Vagina (tissue), 2 donors: ENCODE data around the gene DDOST. TPM values are rescaled to one million over a fixed set of nuclear protein-coding genes. Genes with fewer than 3 reads are reported as not detected.

ENCODE experiments used
- DNase-seq, 2 donors: peaks; one replicate each; pipeline ENCODE4 v3.0.0-alpha.2; 2017; ENCODE audit errors: extremely low spot score in 2 of 2
- H3K27ac ChIP-seq: fragments of 200-600 bp; sonication (generic); one replicate; pipeline ENCODE4 v1.5.1; 2019
- H3K27me3 ChIP-seq: fragments of 200-600 bp; sonication (generic); one replicate; pipeline ENCODE4 v1.5.1; 2019
- H3K36me3 ChIP-seq, 2 donors: fragments of 200-600 bp; sonication (generic); one replicate each; pipeline ENCODE4 v1.5.1; 2017 to 2019
- H3K4me1 ChIP-seq: fragments of 200-600 bp; sonication (generic); one replicate; pipeline ENCODE4 v1.5.1; 2019
- H3K4me3 ChIP-seq, 2 donors: fragments of 200-600 bp; sonication (generic); 1 replicate in 1 of 2; 2 replicates in 1 of 2; pipeline ENCODE4 v1.5.1; 2016 to 2019
- H3K9me3 ChIP-seq: fragments of 200-600 bp; sonication (generic); one replicate; pipeline ENCODE4 v1.5.1; 2019
- POLR2A ChIP-seq, 2 donors: fragments of 450-650 bp; IDR thresholded peaks; one replicate each; pipeline ENCODE4 v1.6.1; 2017; ENCODE audit warnings: antibody characterized with exemption in 2 of 2, mild to moderate bottlenecking in 2 of 2, moderate library complexity in 2 of 2
- POLR2AphosphoS5 ChIP-seq, 2 donors: sonication (generic); formaldehyde crosslinking; IDR thresholded peaks; one replicate each; pipeline ENCODE4 v1.9.0; 2017; ENCODE audit warnings: antibody characterized with exemption in 2 of 2, mild to moderate bottlenecking in 2 of 2, low read depth in 1 of 2; ENCODE audit not compliant: insufficient read depth in 1 of 2
- intact Hi-C: fragments of 100-400 bp; cut with DNase I; formaldehyde crosslinking; loops from one replicate; pipeline ENCODE4 v1.15.1; 2023
- total RNA-seq: library from RNA; depleted of rRNA; stranded (reverse); fragments of >200 nt; gene quantifications from one replicate; pipeline ENCODE4 v1.2.3, GENCODE V29; 2016
- TF ChIP-seq, protein P1 (sequence below), 3 experiments: fragments of 450-650 bp in 2 of 3; fragments of 200-600 bp in 1 of 3; sonication (generic) in 1 of 3; IDR thresholded peaks; one replicate each; pipeline ENCODE4 v1.5.1; 2017 to 2019; ENCODE audit warnings: antibody characterized with exemption in 3 of 3, mild to moderate bottlenecking in 2 of 3, moderate library complexity in 2 of 3

The DDOST gene
- total RNA-seq, 1 donor from 2014 or later = 84.5 TPM

DNA sequence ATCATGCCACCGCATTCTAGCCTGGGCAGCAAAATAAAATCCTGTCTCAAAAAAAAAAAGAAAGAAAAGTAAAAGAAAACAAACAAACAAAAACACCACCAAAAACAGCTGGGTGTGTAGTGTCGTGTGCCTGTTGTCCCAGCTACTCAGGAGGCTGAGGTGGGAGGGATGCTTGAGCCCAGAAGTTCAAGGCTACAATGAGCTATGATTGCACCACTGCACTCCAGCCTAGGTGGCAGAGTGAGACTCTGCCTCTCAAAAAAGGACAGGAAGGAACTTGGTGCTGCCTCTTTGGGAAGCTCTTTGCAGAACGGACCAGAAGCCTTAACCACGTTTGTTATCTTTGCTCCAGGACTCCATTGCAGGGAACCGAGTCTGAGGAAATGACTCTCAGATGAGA lies 45.7 kb upstream of the DDOST start:
- no peak for DNase-seq
- Histone ChIP-seq H3K4me3 (no peak overlapping the region), H3K4me1 (no peaks in the 10 kb centered on the region), H3K9me3 (no peaks in the 10 kb centered on the region), H3K27me3 (no peaks in the 10 kb centered on the region), H3K27ac (no peak overlapping the region), H3K36me3 (no peaks in the 10 kb centered on the region)
- intact Hi-C loops = no loop called here
- TF ChIP-seq, protein P1, sequence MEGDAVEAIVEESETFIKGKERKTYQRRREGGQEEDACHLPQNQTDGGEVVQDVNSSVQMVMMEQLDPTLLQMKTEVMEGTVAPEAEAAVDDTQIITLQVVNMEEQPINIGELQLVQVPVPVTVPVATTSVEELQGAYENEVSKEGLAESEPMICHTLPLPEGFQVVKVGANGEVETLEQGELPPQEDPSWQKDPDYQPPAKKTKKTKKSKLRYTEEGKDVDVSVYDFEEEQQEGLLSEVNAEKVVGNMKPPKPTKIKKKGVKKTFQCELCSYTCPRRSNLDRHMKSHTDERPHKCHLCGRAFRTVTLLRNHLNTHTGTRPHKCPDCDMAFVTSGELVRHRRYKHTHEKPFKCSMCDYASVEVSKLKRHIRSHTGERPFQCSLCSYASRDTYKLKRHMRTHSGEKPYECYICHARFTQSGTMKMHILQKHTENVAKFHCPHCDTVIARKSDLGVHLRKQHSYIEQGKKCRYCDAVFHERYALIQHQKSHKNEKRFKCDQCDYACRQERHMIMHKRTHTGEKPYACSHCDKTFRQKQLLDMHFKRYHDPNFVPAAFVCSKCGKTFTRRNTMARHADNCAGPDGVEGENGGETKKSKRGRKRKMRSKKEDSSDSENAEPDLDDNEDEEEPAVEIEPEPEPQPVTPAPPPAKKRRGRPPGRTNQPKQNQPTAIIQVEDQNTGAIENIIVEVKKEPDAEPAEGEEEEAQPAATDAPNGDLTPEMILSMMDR (IDR thresholded peaks at IDR 0.05) = no peak
- TF ChIP-seq POLR2AphosphoS5 (IDR thresholded peaks at IDR 0.05; ENCODE audit: insufficient read depth in 1 of 2, low read depth in 1 of 2) = no peak
- no peak for TF ChIP-seq POLR2A (IDR thresholded peaks at IDR 0.05)

DNA sequence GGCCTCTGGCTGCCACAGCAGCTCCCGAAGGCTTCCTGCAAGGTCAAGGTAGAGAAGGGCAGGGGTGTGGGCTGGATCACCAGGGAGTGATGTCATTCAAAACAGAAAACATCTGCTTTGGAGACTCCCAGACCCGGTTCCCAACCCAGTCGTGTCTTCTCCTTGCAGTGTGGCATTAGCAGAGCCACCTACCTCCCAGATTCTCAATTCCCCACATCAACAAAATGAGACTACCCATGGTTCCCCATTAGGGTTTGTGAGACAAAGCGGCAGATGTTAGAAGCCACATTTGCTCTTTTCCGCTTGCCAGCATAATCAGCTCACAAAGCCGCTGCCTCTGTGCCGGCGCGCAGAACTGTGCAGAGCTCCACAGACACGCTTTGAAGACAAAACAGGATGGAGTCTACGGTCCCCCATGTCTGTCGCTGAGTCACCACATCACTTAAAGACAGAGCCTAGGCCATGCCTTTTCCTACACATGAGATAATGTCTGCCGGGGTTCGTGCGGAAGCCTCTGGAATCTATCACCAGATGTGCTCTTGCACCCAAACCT lies 44.1 kb upstream of the DDOST start:
- H3K9me3 ChIP-seq = no peaks in the 10 kb centered on the region
- H3K27me3 ChIP-seq = no peaks in the 10 kb centered on the region
- H3K27ac ChIP-seq = no peak overlapping the region
- H3K4me1 ChIP-seq = no peaks in the 10 kb centered on the region
- H3K36me3 ChIP-seq = no peaks in the 10 kb centered on the region
- H3K4me3 ChIP-seq = no peak overlapping the region
- intact Hi-C loops = no loop called here
- no peak for TF ChIP-seq POLR2A (IDR thresholded peaks at IDR 0.05)
- no peak for TF ChIP-seq POLR2AphosphoS5 (IDR thresholded peaks at IDR 0.05; ENCODE audit: insufficient read depth in 1 of 2, low read depth in 1 of 2)
- TF ChIP-seq, protein P1 (IDR thresholded peaks at IDR 0.05) = no peak
- DNase-seq = no peak

DNA sequence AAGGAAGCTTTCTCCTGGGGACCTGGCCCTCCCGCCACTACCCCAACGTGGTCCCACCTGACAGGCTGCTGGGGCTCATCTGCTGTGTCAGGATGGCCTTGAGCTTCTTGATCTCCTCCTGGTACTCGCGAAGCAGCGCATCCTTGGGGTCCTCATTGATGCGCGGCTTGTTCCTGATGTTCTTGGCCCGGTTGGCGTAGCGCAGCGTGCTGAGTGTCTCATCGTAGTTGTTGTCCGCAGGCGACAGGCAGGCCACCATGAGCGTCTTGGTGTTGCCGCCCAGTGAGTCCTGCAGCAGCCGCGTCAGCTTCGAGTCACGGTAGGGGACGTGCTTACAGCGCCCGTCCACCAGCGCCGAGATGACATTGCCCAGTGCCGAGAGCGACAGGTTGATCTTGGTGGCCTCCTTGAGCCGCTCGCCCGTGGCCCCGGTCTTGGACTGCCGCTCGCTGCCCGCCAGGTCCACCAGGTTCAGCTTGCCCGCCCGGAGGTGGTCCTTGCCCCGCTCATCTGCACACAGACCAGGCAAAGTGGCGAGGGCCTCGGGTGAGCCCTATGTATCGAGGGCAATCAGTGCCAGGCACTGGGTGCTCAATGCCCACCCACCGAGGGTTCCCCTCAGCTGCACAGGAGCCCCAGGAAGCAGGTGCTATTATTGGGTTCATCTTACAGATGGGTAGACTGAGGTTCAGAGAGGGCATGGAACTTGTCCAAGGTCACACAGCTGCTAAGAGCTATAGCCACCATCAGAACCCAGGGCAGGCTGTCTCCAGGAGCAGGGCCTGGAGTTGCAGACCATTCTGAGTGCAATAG lies 43.4 kb upstream of the DDOST start:
- no peaks in the 10 kb centered on the region for H3K4me1 ChIP-seq
- no peak overlapping the region for H3K4me3 ChIP-seq
- H3K9me3 ChIP-seq = no peaks in the 10 kb centered on the region
- TF ChIP-seq POLR2A (IDR thresholded peaks at IDR 0.05) = no peak
- no peak for TF ChIP-seq POLR2AphosphoS5 (IDR thresholded peaks at IDR 0.05; ENCODE audit: insufficient read depth in 1 of 2, low read depth in 1 of 2)
- TF ChIP-seq, protein P1 (IDR thresholded peaks at IDR 0.05) = no peak
- no peaks in the 10 kb centered on the region for H3K36me3 ChIP-seq
- no peak for DNase-seq
- H3K27ac ChIP-seq = no peak overlapping the region
- H3K27me3 ChIP-seq = no peaks in the 10 kb centered on the region
- intact Hi-C loops = no loop called here

DNA sequence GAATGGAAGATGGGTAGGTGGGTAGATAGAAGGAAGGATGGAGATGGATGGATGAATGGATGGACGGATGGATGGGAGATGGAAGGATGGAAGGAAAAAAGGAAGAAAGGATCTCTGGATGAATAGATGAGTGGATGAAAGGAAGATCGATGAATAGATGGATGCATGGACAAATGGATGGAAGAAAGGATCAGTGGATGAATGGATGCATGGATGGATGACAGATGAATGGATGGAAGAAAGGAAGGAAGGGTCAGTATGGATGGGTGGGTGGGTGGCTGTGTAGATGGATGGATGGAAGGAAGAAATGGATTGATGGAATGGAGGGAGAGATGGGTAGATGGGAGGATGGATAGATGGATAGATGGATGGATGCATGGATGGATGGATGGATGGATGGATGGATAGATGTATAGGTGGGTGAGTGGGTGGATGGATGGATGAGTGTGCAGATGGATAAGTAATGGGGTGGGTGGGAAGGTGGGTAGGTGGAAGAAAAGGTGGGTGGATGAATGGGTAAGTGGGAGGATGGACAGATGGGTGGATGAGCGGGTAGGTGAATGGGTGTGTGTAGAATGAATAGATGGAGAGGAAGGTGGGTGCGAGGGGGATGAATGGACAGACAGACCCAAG lies 42.1 kb upstream of the DDOST start:
- intact Hi-C loops = no loop called here

More for the DNA sequence above, 42.1 kb upstream of the DDOST start:
- no peaks in the 10 kb centered on the region for H3K27me3 ChIP-seq
- no peaks in the 10 kb centered on the region for H3K36me3 ChIP-seq
- DNase-seq = no peak
- H3K27ac ChIP-seq = no peak overlapping the region
- no peak overlapping the region for H3K4me3 ChIP-seq
- H3K4me1 ChIP-seq = peaks cover 8% of the 10 kb centered on the region
- TF ChIP-seq POLR2A (IDR thresholded peaks at IDR 0.05) (no peak), POLR2AphosphoS5 (IDR thresholded peaks at IDR 0.05; ENCODE audit: insufficient read depth in 1 of 2, low read depth in 1 of 2) (no peak)
- TF ChIP-seq, protein P1 (IDR thresholded peaks at IDR 0.05) = no peak
- no peaks in the 10 kb centered on the region for H3K9me3 ChIP-seq
